ENCODE measurements around the gene EN2. TPM values are rescaled to one million over a fixed set of nuclear protein-coding genes. Genes with fewer than 3 reads are reported as not detected.

The EN2 gene
- total RNA-seq, 2 experiments from 2014 or later, result not detected

GRCh38 chr7:155510975-155511701 lies 53.2 kb downstream of the EN2 start:
- no TSS peak for BruUV-seq (replicated peaks)
- Histone ChIP-seq H3K4me1 (ENCODE audit: insufficient read depth, low read length, poor library complexity, severe bottlenecking) (no peaks in the 10 kb centered on the region), H3K36me3 (ENCODE audit: insufficient read depth, low read length) (no peaks in the 10 kb centered on the region), H3K79me2 (ENCODE audit: insufficient read depth, low read depth, low read length) (no peaks in the 10 kb centered on the region), H3K4me3 (ENCODE audit: low read depth, low read length, poor library complexity, severe bottlenecking) (no peak overlapping the region), H2AFZ (ENCODE audit: low read length) (no peak overlapping the region), H4K20me1 (ENCODE audit: insufficient read depth, low read length) (no peaks in the 10 kb centered on the region; the same call in 1 of the 2 replicates), H3K9me3 (ENCODE audit: low read length) (no peaks in the 10 kb centered on the region), H3K4me2 (ENCODE audit: low read length) (no peak overlapping the region), H3K27ac (ENCODE audit: low read depth, low read length, poor library complexity, severe bottlenecking) (no peak overlapping the region), H3K9me2 (ENCODE audit: insufficient read depth, low read length) (no peaks in the 10 kb centered on the region)
- POLR2A ChIA-PET, result interaction anchor here (1.3 kb wide), 1 partner anchor 9 kb away, joined by 3 read pairs; no protein-coding TSS in a partner anchor
- intact Hi-C loops (cut with micrococcal nuclease; ENCODE audit: unreplicated experiment), result no loop called here
- CTCF ChIA-PET (ENCODE audit: unreplicated experiment), result no interaction called here
- TF ChIP-seq EZH2phosphoT487 (IDR thresholded peaks at IDR 0.05; ENCODE audit: borderline replicate concordance, low read depth, low read length) (no peak), CTCF (conservative IDR thresholded peaks at IDR 0.05; ENCODE audit: low read length) (no peak)
- no peak for DNase-seq (ENCODE audit: low spot score)

DNA sequence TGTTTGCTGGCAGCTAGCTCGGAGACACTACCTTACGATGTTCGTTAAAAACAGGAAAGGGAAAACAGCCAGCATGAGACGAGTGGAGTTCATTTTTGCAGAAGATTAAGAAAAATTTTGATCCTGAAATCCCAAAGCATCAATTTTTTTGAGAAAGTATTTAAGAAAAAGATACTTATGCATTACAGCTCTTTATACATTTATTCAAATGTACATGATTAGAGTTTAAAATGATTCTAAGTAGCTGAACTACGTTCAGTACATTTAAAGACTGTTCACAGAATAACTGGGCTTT lies 53.7 kb downstream of the EN2 start:
- H3K4me2 ChIP-seq (ENCODE audit: low read length), result no peak overlapping the region

More for the DNA sequence above, 53.7 kb downstream of the EN2 start:
- ChIA-PET POLR2A (no interaction called here), CTCF (ENCODE audit: unreplicated experiment) (no interaction called here)
- Histone ChIP-seq H3K79me2 (ENCODE audit: insufficient read depth, low read depth, low read length) (no peaks in the 10 kb centered on the region), H3K4me3 (ENCODE audit: low read depth, low read length, poor library complexity, severe bottlenecking) (no peak overlapping the region), H3K9me3 (ENCODE audit: low read length) (no peaks in the 10 kb centered on the region), H3K4me1 (ENCODE audit: insufficient read depth, low read length, poor library complexity, severe bottlenecking) (no peaks in the 10 kb centered on the region), H2AFZ (ENCODE audit: low read length) (no peak overlapping the region), H3K36me3 (ENCODE audit: insufficient read depth, low read length) (no peaks in the 10 kb centered on the region), H3K9me2 (ENCODE audit: insufficient read depth, low read length) (no peaks in the 10 kb centered on the region), H4K20me1 (ENCODE audit: insufficient read depth, low read length) (no peaks in the 10 kb centered on the region; the same call in 1 of the 2 replicates), H3K27ac (ENCODE audit: low read depth, low read length, poor library complexity, severe bottlenecking) (no peak overlapping the region)
- DNase-seq (ENCODE audit: low spot score), result no peak
- TF ChIP-seq EZH2phosphoT487 (IDR thresholded peaks at IDR 0.05; ENCODE audit: borderline replicate concordance, low read depth, low read length) (no peak), CTCF (conservative IDR thresholded peaks at IDR 0.05; ENCODE audit: low read length) (no peak)
- intact Hi-C loops (cut with micrococcal nuclease; ENCODE audit: unreplicated experiment), result no loop called here
- BruUV-seq (replicated peaks), result no TSS peak

All from OCI-LY7 (cell line).